Measurements from ENCODE around the gene SMAD7.

SMAD7 gene

GRCh38 chr18:48913775-48914174, 37.0 kb downstream of the SMAD7 start:
- no peak for DNase-seq

- DNase-seq, result no peak
Observed at GRCh38 chr18:48913201-48913600, 37.6 kb downstream of the SMAD7 start.

- no peak for DNase-seq
Observed at GRCh38 chr18:48910972-48911545, 39.7 kb downstream of the SMAD7 start.

GRCh38 chr18:48909721-48910120, 41.0 kb downstream of the SMAD7 start:
- DNase-seq, result no peak

GRCh38 chr18:48908916-48909315, 41.8 kb downstream of the SMAD7 start:
- no peak for DNase-seq

GRCh38 chr18:48905513-48905912, 45.3 kb downstream of the SMAD7 start:
- DNase-seq, result no peak

- DNase-seq, result no peak
Observed at GRCh38 chr18:48904847-48905394, 45.8 kb downstream of the SMAD7 start.

GRCh38 chr18:48904091-48904490, 46.7 kb downstream of the SMAD7 start:
- DNase-seq, result no peak

GRCh38 chr18:48902856-48903601, 47.7 kb downstream of the SMAD7 start:
- DNase-seq, result no peak

GRCh38 chr18:48902023-48902855, 48.5 kb downstream of the SMAD7 start:
- peak; percentile 47 for DNase-seq

- DNase-seq, result no peak
Observed at GRCh38 chr18:48901145-48902022, 49.4 kb downstream of the SMAD7 start.

GRCh38 chr18:48900469-48900868, 50.3 kb downstream of the SMAD7 start:
- no peak for DNase-seq

- no peak for DNase-seq
Observed at GRCh38 chr18:48899558-48900174, 51.1 kb downstream of the SMAD7 start.

- DNase-seq, result no peak
Observed at GRCh38 chr18:48898521-48898920, 52.2 kb downstream of the SMAD7 start.

GRCh38 chr18:48897531-48897930, 53.2 kb downstream of the SMAD7 start:
- no peak for DNase-seq

GRCh38 chr18:48896875-48897511, 53.8 kb downstream of the SMAD7 start:
- DNase-seq, result no peak

- no peak for DNase-seq
Observed at GRCh38 chr18:48896326-48896874, 54.4 kb downstream of the SMAD7 start.

GRCh38 chr18:48894799-48895346, 55.9 kb downstream of the SMAD7 start:
- DNase-seq, result no peak

- no peak for DNase-seq
Observed at GRCh38 chr18:48893608-48894600, 56.9 kb downstream of the SMAD7 start.

All from GOT3 (cell line).